ENCODE results near the gene CCDC102B. TPM values are rescaled to one million over a fixed set of nuclear protein-coding genes. Genes with fewer than 3 reads are reported as not detected.

The CCDC102B gene
- total RNA-seq, 1 donor from 2014 or later = 8.1 TPM

GRCh38 chr18:68839701-68840100 is 41.8 kb downstream of the CCDC102B start:
- H3K4me3 Mint-ChIP-seq (ENCODE audit: unreplicated experiment) = no peak overlapping the region
- peaks cover 3% of the 10 kb centered on the region for H3K9me3 Mint-ChIP-seq (ENCODE audit: low read depth)
- no peaks in the 10 kb centered on the region for H3K36me3 Mint-ChIP-seq (ENCODE audit: low read depth)
- no peaks in the 10 kb centered on the region for H3K27me3 Mint-ChIP-seq (ENCODE audit: low read depth)
- no peak overlapping the region for H3K27ac Mint-ChIP-seq (ENCODE audit: unreplicated experiment)
- no peak for TF ChIP-seq CTCF (IDR thresholded peaks at IDR 0.05)
- peaks cover 42% of the 10 kb centered on the region for H3K4me1 Mint-ChIP-seq (ENCODE audit: low read depth)
- no peak for DNase-seq (ENCODE audit: low spot score)

- Mint-ChIP-seq H3K27me3 (ENCODE audit: low read depth) (no peaks in the 10 kb centered on the region), H3K27ac (ENCODE audit: unreplicated experiment) (peak overlapping the region; percentile 94), H3K4me1 (ENCODE audit: low read depth) (peaks cover 42% of the 10 kb centered on the region), H3K9me3 (ENCODE audit: low read depth) (peaks cover 3% of the 10 kb centered on the region), H3K36me3 (ENCODE audit: low read depth) (no peaks in the 10 kb centered on the region), H3K4me3 (ENCODE audit: unreplicated experiment) (peak overlapping the region; percentile 24)
- TF ChIP-seq CTCF (IDR thresholded peaks at IDR 0.05) = no peak
- DNase-seq (ENCODE audit: low spot score) = no peak
Measured at GRCh38 chr18:68840554-68841263, 42.8 kb downstream of the CCDC102B start.

- Mint-ChIP-seq H3K4me1 (ENCODE audit: low read depth) (peaks cover 42% of the 10 kb centered on the region), H3K27ac (ENCODE audit: unreplicated experiment) (peak overlapping the region; percentile 94), H3K9me3 (ENCODE audit: low read depth) (peaks cover 3% of the 10 kb centered on the region), H3K36me3 (ENCODE audit: low read depth) (no peaks in the 10 kb centered on the region), H3K4me3 (ENCODE audit: unreplicated experiment) (peak overlapping the region; percentile 31), H3K27me3 (ENCODE audit: low read depth) (no peaks in the 10 kb centered on the region)
- DNase-seq (ENCODE audit: low spot score) = no peak
- no peak for TF ChIP-seq CTCF (IDR thresholded peaks at IDR 0.05)
Measured at GRCh38 chr18:68841301-68841700, 43.4 kb downstream of the CCDC102B start.

GRCh38 chr18:68842951-68843350 is 45.1 kb downstream of the CCDC102B start:
- Mint-ChIP-seq H3K4me3 (ENCODE audit: unreplicated experiment) (no peak overlapping the region), H3K27me3 (ENCODE audit: low read depth) (no peaks in the 10 kb centered on the region), H3K4me1 (ENCODE audit: low read depth) (peaks cover 30% of the 10 kb centered on the region), H3K9me3 (ENCODE audit: low read depth) (no peaks in the 10 kb centered on the region), H3K36me3 (ENCODE audit: low read depth) (no peaks in the 10 kb centered on the region), H3K27ac (ENCODE audit: unreplicated experiment) (no peak overlapping the region)
- no peak for DNase-seq (ENCODE audit: low spot score)
- TF ChIP-seq CTCF (IDR thresholded peaks at IDR 0.05) = no peak

- no peak for DNase-seq (ENCODE audit: low spot score)
- no peak overlapping the region for H3K27ac Mint-ChIP-seq (ENCODE audit: unreplicated experiment)
- H3K27me3 Mint-ChIP-seq (ENCODE audit: low read depth) = no peaks in the 10 kb centered on the region
- no peaks in the 10 kb centered on the region for H3K9me3 Mint-ChIP-seq (ENCODE audit: low read depth)
- no peaks in the 10 kb centered on the region for H3K36me3 Mint-ChIP-seq (ENCODE audit: low read depth)
- peaks cover 24% of the 10 kb centered on the region for H3K4me1 Mint-ChIP-seq (ENCODE audit: low read depth)
- H3K4me3 Mint-ChIP-seq (ENCODE audit: unreplicated experiment) = no peak overlapping the region
- peak; percentile 80 for TF ChIP-seq CTCF (IDR thresholded peaks at IDR 0.05)
Measured at GRCh38 chr18:68843473-68844089, 45.7 kb downstream of the CCDC102B start.
